Mesenchymal stem cell (in vitro differentiated cells and primary cell): ENCODE results near the gene IFNGR2.

ENCODE experiments used
- DNase-seq: peaks from one replicate; pipeline ENCODE4 v3.0.0-alpha.2; 2013
- H2AFZ ChIP-seq: one replicate; pipeline ENCODE4 v1.6.1; 2013; ENCODE audit warnings: low read depth, mild to moderate bottlenecking, control low read depth, inconsistent platforms, low read length, moderate library complexity
- H2AK5ac ChIP-seq: 2 replicates; pipeline ENCODE4 v1.6.1; 2013; ENCODE audit warnings: low read length, moderate library complexity, mild to moderate bottlenecking, inconsistent platforms; ENCODE audit not compliant: severe bottlenecking
- H2BK120ac ChIP-seq: one replicate; pipeline ENCODE4 v1.6.1; 2013; ENCODE audit warnings: low read depth, mild to moderate bottlenecking, inconsistent platforms, low read length, moderate library complexity
- H2BK12ac ChIP-seq, 2 experiments: one replicate each; pipeline ENCODE4 v1.6.1; 2013; ENCODE audit warnings: inconsistent platforms in 2 of 2, low read length in 2 of 2, mild to moderate bottlenecking in 2 of 2, moderate library complexity in 2 of 2, control low read depth in 1 of 2
- H2BK15ac ChIP-seq: one replicate; pipeline ENCODE4 v1.6.1; 2013; ENCODE audit warnings: mild to moderate bottlenecking, low read depth, inconsistent platforms; ENCODE audit not compliant: poor library complexity, severe bottlenecking
- H2BK5ac ChIP-seq: 2 replicates; pipeline ENCODE4 v1.6.1; 2013; ENCODE audit warnings: low read depth, mild to moderate bottlenecking, low read length, control low read depth, inconsistent platforms; ENCODE audit not compliant: poor library complexity, severe bottlenecking
- H3K14ac ChIP-seq, 2 experiments: one replicate each; pipeline ENCODE4 v1.6.1; 2013; ENCODE audit warnings: inconsistent platforms in 2 of 2, low read length in 2 of 2, control low read depth in 1 of 2, mild to moderate bottlenecking in 1 of 2, moderate library complexity in 1 of 2
- H3K18ac ChIP-seq, 2 experiments: one replicate each; pipeline ENCODE4 v1.6.1; 2013; ENCODE audit warnings: inconsistent platforms in 2 of 2, low read length in 2 of 2, control low read depth in 1 of 2, low read depth in 1 of 2, mild to moderate bottlenecking in 1 of 2
- H3K23ac ChIP-seq, 2 experiments: one replicate each; pipeline ENCODE4 v1.6.1; 2013; ENCODE audit warnings: inconsistent platforms in 2 of 2, low read length in 2 of 2, mild to moderate bottlenecking in 2 of 2, moderate library complexity in 2 of 2, control low read depth in 1 of 2
- H3K27ac ChIP-seq: 2 replicates; pipeline ENCODE4 v1.5.1; 2013; ENCODE audit warnings: mild to moderate bottlenecking, moderate library complexity, low read length, control low read depth, inconsistent platforms; ENCODE audit not compliant: poor library complexity, severe bottlenecking
- H3K27me3 ChIP-seq, 2 experiments: 2 replicates each; pipeline versions ENCODE4 v1.6.1 to v1.7.0; 2013; ENCODE audit warnings: low read length in 2 of 2, mild to moderate bottlenecking in 2 of 2, moderate library complexity in 2 of 2, control low read depth in 1 of 2, inconsistent platforms in 1 of 2; ENCODE audit not compliant: control insufficient read depth in 1 of 2, insufficient read depth in 1 of 2
- H3K36me3 ChIP-seq, 2 experiments: 2 replicates each; pipeline versions ENCODE4 v1.6.1 to v1.7.0; 2013; ENCODE audit warnings: low read length in 2 of 2, control low read depth in 1 of 2, inconsistent platforms in 1 of 2, low read depth in 1 of 2, mild to moderate bottlenecking in 1 of 2; ENCODE audit not compliant: insufficient read depth in 2 of 2, control insufficient read depth in 1 of 2
- H3K4ac ChIP-seq, 2 experiments: one replicate each; pipeline ENCODE4 v1.6.1; 2013; ENCODE audit warnings: inconsistent platforms in 2 of 2, low read length in 2 of 2, mild to moderate bottlenecking in 2 of 2, moderate library complexity in 2 of 2, control low read depth in 1 of 2, low read depth in 1 of 2
- H3K4me1 ChIP-seq: 2 replicates; pipeline ENCODE4 v1.6.1; 2013; ENCODE audit warnings: low read depth, low read length, control low read depth; ENCODE audit not compliant: control insufficient read depth, insufficient read depth
- H3K4me2 ChIP-seq: 2 replicates; pipeline ENCODE4 v1.6.1; 2013; ENCODE audit warnings: low read length, mild to moderate bottlenecking, inconsistent platforms; ENCODE audit not compliant: poor library complexity, severe bottlenecking
- H3K4me3 ChIP-seq, 2 experiments: 2 replicates each; pipeline versions ENCODE4 v1.5.1 to v1.7.0; 2013; ENCODE audit warnings: low read length in 2 of 2, mild to moderate bottlenecking in 2 of 2, control low read depth in 1 of 2, low read depth in 1 of 2; ENCODE audit not compliant: insufficient read depth in 1 of 2
- H3K79me1 ChIP-seq: replicated peaks from 2 replicates; pipeline ENCODE4 v1.6.1; 2013; ENCODE audit warnings: mild to moderate bottlenecking, control low read depth, low read length, inconsistent platforms; ENCODE audit not compliant: poor library complexity, severe bottlenecking
- H3K9ac ChIP-seq: 2 replicates; pipeline ENCODE4 v1.7.0; 2013; ENCODE audit warnings: mild to moderate bottlenecking, low read length, moderate library complexity
- H3K9me3 ChIP-seq: 2 replicates; pipeline ENCODE4 v1.7.0; 2013; ENCODE audit warnings: mild to moderate bottlenecking, low read length; ENCODE audit not compliant: control insufficient read depth
- H4K8ac ChIP-seq: one replicate; pipeline ENCODE4 v1.6.1; 2013; ENCODE audit warnings: inconsistent platforms, mild to moderate bottlenecking, low read length, moderate library complexity
- H4K91ac ChIP-seq: one replicate; pipeline ENCODE4 v1.6.1; 2013; ENCODE audit warnings: mild to moderate bottlenecking, low read length, inconsistent platforms
- WGBS: methylation state at CpG from one replicate; pipeline ENCODE4 v1.1.7; 2013; ENCODE audit warnings: mixed read lengths; 5-methylcytosine and 5-hydroxymethylcytosine counted together

The IFNGR2 gene

GRCh38 chr21:33412832-33413519 lies 9.8 kb downstream of the IFNGR2 start:
- Histone ChIP-seq H2BK5ac (peak overlapping the region; percentile 46), H3K4ac (no peak overlapping the region), H4K8ac (peak overlapping the region; percentile 5), H3K27me3 (no peaks in the 10 kb centered on the region), H3K4me2 (peak overlapping the region; percentile 31), H2BK120ac (no peak overlapping the region), H3K23ac (peak overlapping the region in 1 of 2 experiments; percentile 34), H3K14ac (peak overlapping the region in 1 of 2 experiments; percentile 87), H4K91ac (no peak overlapping the region), H3K4me3 (no peak overlapping the region), H3K18ac (peak overlapping the region in 1 of 2 experiments; percentile 13), H3K79me1 (peaks cover 26% of the 10 kb centered on the region), H2AFZ (no peak overlapping the region), H3K4me1 (peaks cover 22% of the 10 kb centered on the region), H2BK15ac (no peak overlapping the region), H3K9me3 (no peaks in the 10 kb centered on the region), H3K9ac (no peak overlapping the region), H2BK12ac (peak overlapping the region in 1 of 2 experiments; percentile 1), H3K36me3 (peaks cover 30 to 43% of the 10 kb centered on the region in 2 experiments), H3K27ac (peak overlapping the region; percentile 84), H2AK5ac (peak overlapping the region; percentile 68)
- WGBS: 67% methylated on average over 8 of the region's 9 CpGs
- peak; percentile 36 for DNase-seq

DNA sequence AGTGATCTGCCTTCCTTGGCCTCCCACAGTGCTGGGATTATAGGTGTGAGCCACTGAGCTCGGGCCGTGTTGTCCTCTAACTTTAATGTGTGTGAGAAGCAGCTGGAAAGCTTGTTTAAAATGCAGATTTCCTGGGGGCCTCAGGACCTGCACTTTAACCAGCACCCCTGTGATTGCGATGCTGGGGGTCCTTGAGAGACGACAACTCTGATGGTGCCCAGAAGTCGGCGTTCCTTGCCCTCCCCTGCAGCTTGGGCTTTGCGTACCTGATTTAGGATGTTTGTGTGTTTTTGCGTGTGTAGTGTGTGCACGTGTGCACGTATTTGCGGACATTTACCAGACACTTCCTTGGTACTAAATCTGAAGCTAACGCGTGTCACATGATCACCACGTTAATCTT lies 10.9 kb downstream of the IFNGR2 start:
- Histone ChIP-seq H4K8ac (no peak overlapping the region), H3K14ac (peak overlapping the region in 1 of 2 experiments; percentile 18), H3K4me1 (peaks cover 22% of the 10 kb centered on the region), H3K9ac (no peak overlapping the region), H2BK120ac (no peak overlapping the region), H3K4me3 (no peak overlapping the region), H2BK12ac (no peak overlapping the region), H3K23ac (no peak overlapping the region), H2AFZ (no peak overlapping the region), H3K4ac (no peak overlapping the region), H3K9me3 (no peaks in the 10 kb centered on the region), H2BK15ac (no peak overlapping the region), H3K27ac (no peak overlapping the region), H3K79me1 (peaks cover 26% of the 10 kb centered on the region), H3K36me3 (peaks cover 32 to 43% of the 10 kb centered on the region in 2 experiments), H2BK5ac (no peak overlapping the region), H4K91ac (no peak overlapping the region), H3K18ac (peak overlapping the region in 1 of 2 experiments; percentile 11), H2AK5ac (peak overlapping the region; percentile 41), H3K4me2 (no peak overlapping the region), H3K27me3 (no peaks in the 10 kb centered on the region)
- WGBS: 89% methylated on average over 14 of the region's 14 CpGs
- no peak for DNase-seq

DNA sequence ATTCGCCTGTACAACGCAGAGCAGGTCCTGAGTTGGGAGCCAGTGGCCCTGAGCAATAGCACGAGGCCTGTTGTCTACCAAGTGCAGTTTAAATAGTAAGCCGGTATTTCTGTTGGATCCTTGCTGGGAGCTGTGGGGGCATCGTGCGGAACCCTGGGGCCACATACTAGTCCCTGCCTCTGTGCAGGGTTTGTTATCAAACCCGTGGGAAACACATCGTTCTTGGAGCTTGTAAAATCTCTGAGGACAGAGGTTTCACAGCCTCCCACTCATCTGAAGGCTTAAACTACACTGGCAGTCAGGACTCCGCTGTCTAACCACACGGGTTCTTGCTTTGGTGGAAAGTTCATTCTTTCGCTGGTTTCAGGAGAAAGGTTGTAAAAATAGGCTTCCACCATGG lies 11.7 kb downstream of the IFNGR2 start:
- H3K14ac ChIP-seq: no peak overlapping the region
- H3K9ac ChIP-seq: no peak overlapping the region
- H3K36me3 ChIP-seq: peaks cover 36 to 43% of the 10 kb centered on the region in 2 experiments
- H3K9me3 ChIP-seq: no peaks in the 10 kb centered on the region
- no peak overlapping the region for H3K23ac ChIP-seq
- H2BK120ac ChIP-seq: no peak overlapping the region
- WGBS: 95% methylated on average over 11 of the region's 11 CpGs
- H3K79me1 ChIP-seq: peaks cover 31% of the 10 kb centered on the region
- H4K91ac ChIP-seq: no peak overlapping the region
- no peak overlapping the region for H2BK12ac ChIP-seq
- no peak overlapping the region for H3K4ac ChIP-seq
- no peak overlapping the region for H3K4me3 ChIP-seq
- no peak overlapping the region for H3K4me2 ChIP-seq
- H3K18ac ChIP-seq: peak overlapping the region in 1 of 2 experiments; percentile 34
- H2BK5ac ChIP-seq: no peak overlapping the region
- H3K27ac ChIP-seq: no peak overlapping the region
- peak overlapping the region; percentile 80 for H2AK5ac ChIP-seq
- peak overlapping the region; percentile 46 for H4K8ac ChIP-seq
- no peak overlapping the region for H2AFZ ChIP-seq
- no peaks in the 10 kb centered on the region for H3K27me3 ChIP-seq
- no peak overlapping the region for H2BK15ac ChIP-seq
- no peak for DNase-seq
- peaks cover 26% of the 10 kb centered on the region for H3K4me1 ChIP-seq

- no peak overlapping the region for H2AK5ac ChIP-seq
- peaks cover 16% of the 10 kb centered on the region for H3K4me1 ChIP-seq
- no peak overlapping the region for H3K4me2 ChIP-seq
- no peak overlapping the region for H3K27ac ChIP-seq
- H4K91ac ChIP-seq: no peak overlapping the region
- no peaks in the 10 kb centered on the region for H3K9me3 ChIP-seq
- no peak overlapping the region for H2BK120ac ChIP-seq
- H3K4me3 ChIP-seq: no peak overlapping the region
- no peak overlapping the region for H2BK15ac ChIP-seq
- no peak overlapping the region for H3K23ac ChIP-seq
- H4K8ac ChIP-seq: no peak overlapping the region
- H2AFZ ChIP-seq: no peak overlapping the region
- no peak overlapping the region for H3K18ac ChIP-seq
- peak overlapping the region; percentile 63 for H3K9ac ChIP-seq
- peaks cover 31% of the 10 kb centered on the region for H3K79me1 ChIP-seq
- H2BK12ac ChIP-seq: no peak overlapping the region
- no peaks in the 10 kb centered on the region for H3K27me3 ChIP-seq
- H2BK5ac ChIP-seq: no peak overlapping the region
- H3K36me3 ChIP-seq: peaks cover 43 to 59% of the 10 kb centered on the region in 2 experiments
- H3K4ac ChIP-seq: no peak overlapping the region
- 100% methylated on average over 2 of the region's 2 CpGs for WGBS
- H3K14ac ChIP-seq: no peak overlapping the region
- DNase-seq: no peak
These were observed 15.5 kb downstream of the IFNGR2 start for GRCh38 chr21:33418691-33419090.
